NCI-H2029 treated with DMSO at 0.1 percent for 48 hours (cell line): ENCODE results near the gene TMEM107.

Experiments
- DNase-seq: peaks from one replicate; lab custom pipeline; 2025; lab: John Stamatoyannopoulos, UW

TMEM107 gene

GRCh38 chr17:8162233-8162996 lies 13.8 kb downstream of the TMEM107 start, which contains the start of gene VAMP2:
VAMP2 (minus strand) TSS chr17:8162948; CDS start chr17:8162879, 69 bp downstream.
- no peak for DNase-seq

GRCh38 chr17:8161289-8162232 lies 14.6 kb downstream of the TMEM107 start:
- no peak for DNase-seq

DNA sequence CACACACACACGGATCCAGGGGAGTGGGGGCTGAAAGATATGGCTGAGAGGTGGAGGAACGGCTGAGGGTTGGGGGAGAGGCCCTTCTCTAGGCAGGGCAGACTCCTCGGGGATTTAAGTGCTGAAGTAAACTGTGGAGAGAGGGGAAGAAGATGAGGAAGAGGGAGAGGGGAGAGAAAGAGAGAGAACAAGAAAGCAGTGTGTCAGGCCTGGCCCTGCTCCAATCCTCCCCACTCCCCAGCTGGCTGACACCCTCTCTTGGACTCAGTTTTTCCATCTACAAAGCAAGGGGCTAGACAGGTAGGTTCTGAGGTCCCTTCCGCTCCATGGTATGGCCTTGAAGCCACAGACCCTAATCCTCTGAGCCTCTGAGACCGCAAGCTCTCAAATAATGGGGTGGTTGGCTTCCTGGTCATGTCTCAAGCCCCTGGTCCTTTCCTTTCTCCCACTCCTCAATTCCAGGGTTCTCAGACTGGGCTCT lies 15.4 kb downstream of the TMEM107 start:
- DNase-seq: no peak

DNA sequence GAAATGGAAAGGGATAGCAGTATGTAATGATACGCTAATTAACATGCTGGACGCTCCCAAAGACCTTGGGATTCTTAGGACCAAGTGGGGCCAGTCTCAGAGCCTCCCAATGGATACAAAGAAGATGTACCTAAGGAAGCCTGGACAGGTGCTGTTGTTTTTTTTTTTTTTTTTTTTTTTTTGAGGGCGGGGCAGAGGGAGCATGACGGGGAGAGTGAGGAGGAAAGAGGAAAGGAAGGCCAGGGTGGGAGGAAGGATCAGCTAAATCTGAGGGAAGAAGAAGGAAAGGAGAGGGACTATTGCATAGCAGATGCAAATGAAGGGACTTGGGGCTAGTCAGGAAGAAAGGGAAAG lies 16.0 kb downstream of the TMEM107 start:
- no peak for DNase-seq

DNA sequence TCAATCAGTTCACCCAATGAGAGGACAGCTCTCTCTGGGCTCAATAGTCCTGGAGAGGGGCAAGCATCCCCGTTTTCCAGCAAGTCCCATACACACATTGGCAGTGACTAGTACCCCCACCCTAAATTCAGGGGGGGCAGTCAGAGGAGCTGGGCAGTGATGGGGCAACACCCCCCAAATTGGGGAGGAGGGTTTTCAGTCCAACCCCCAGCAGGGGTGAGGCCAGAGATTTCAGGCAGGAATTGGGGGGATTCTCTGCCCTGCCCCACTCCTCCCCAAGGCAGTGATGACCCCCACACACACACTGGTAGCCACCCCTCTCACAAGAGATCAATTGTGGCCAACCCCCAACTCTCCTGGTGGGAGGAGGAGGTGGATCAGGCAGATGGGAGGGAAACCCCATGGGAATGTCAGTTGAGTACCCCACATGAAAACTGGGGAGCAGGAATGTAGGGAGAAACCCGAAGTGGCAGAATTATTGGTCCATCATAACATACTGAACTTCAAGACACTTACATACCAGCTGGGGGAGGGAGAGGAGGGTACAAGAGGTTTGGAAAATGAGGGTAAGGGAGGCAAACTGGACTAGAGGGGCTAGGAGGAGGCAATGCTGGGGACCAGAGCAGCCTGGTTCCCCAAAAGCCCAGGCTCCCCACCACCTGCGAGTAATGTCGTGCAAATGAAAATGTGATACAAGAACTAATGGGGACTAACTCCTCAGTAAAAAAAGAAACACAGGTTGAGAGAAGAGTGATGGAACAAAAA lies 16.5 kb downstream of the TMEM107 start:
- no peak for DNase-seq

GRCh38 chr17:8159032-8159400 lies 17.2 kb downstream of the TMEM107 start:
- no peak for DNase-seq

DNA sequence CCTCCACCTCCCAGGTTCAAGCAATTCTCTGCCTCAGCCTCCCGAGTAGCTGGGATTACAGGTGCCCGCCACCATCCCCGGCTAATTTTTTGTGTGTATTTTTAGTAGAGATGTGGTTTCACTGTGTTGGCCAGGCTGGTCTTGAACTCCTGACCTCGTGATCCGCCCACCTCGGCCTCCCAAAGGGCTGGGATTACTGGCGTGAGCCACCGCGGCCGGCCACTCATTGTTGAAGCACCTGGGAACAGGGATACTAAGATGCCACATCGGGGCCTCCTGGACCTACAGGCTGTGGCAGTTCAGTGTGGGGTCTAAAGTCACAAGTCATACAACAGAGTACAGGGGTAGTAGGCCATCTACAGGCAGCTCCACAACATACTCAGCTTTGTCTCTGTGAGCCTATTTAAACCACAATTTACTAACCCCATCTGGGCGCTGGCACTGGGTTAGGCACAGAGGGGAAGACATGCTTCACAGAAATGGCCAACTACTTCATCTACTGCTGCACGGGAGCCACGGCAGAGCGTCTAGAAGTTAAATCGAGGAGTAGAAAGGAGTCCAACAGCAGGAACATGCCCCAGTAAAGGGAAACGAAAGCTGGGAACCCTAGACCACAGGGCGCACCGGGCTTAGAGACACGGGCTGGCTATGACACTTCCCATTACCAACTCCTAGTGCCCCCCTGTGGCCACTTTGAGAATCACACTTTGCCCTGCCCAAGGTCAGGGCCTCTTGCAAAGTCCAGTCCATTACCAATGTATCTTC lies 17.7 kb downstream of the TMEM107 start:
- DNase-seq: peak; percentile 35

GRCh38 chr17:8156246-8156992 lies 19.8 kb downstream of the TMEM107 start:
- DNase-seq: peak; percentile 85

DNA sequence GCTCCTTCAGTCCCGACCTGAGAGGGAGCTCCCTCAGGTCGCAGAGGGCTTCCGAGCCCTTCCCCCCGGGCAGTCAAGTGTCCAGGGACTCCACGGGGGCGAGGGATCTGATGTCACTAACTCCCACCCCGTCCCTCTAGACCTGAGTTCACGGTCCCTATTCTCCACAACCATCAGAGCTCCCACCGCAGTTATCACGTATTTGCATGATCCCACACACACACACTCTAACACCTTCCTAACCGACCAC lies 20.3 kb downstream of the TMEM107 start:
- no peak for DNase-seq

DNA sequence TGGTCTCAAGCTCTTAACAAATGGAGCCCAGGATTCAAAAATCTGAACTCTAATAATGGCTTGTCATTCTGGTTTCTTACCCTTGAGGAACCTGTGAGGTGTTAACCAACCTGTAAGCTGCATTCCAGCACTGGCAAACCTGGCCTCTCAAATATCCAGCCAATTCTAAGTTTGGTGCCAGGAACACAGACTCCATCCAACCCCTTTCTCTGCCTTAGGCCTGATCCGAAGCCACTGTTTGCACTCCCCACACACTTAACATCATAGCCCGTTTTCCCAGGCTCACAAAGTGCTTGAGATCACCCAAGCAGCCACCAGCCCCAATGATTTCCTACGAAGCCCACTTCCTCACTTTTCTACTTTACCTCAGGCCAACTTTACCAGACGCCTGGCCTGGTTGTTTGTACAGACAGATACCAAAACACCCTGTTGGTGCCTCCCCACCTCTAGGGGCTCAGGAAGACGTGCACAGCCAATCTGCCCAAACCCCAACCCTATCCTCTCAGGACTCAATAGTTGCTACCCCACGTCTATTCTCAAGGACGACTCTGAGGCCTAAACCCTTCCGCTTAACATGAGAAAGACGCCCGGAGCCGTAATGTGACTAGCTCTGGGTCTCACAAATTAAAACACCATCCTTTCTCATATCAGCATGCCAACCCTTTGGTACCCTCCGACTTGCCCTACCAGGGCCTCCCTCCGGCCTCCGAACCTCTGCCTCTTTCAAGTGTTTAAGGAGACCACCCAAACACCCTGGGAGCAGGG lies 20.8 kb downstream of the TMEM107 start:
- DNase-seq: no peak

DNA sequence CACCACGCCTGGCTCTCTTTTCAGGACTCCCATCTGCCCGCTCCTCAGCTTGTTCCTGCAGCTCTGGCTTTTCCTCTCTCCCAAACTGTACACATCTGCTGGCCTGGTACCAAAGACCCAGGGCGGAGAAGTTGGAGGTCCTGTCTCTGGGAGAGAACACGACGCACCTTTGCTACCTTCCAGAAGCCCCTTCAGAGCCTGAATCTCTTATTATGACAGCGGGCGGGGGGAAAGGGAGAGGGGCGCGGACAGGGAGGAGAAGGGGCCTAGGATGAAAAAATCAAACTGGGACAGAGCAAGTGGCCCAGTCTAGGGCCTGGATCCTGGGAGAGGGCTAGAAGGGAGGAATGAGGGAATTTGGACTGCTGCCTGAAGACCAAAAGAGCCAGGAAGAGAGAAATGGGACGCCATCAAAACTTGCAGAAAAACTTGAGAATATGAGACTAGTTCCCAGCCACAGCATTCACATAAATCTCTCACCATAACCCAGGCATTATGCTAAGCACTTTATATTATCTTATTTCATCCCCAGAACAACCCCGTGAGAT lies 21.5 kb downstream of the TMEM107 start:
- DNase-seq: no peak

- peak; percentile 62 for DNase-seq
Observed at GRCh38 chr17:8153957-8154607, 22.1 kb downstream of the TMEM107 start.

- DNase-seq: no peak
Observed at GRCh38 chr17:8153525-8153956, 22.6 kb downstream of the TMEM107 start.

GRCh38 chr17:8153031-8153451 lies 23.1 kb downstream of the TMEM107 start:
- no peak for DNase-seq

GRCh38 chr17:8152112-8152775 lies 23.9 kb downstream of the TMEM107 start, which contains the start of gene PER1:
PER1 (minus strand) TSS chr17:8152404; CDS start chr17:8150706, 1,698 bp downstream.
- DNase-seq: peak; percentile 45

- no peak for DNase-seq
Observed at GRCh38 chr17:8151641-8152111, 24.5 kb downstream of the TMEM107 start.

GRCh38 chr17:8151120-8151640 lies 25.0 kb downstream of the TMEM107 start:
- no peak for DNase-seq
